Right atrium auricular region (tissue), 2 donors: ENCODE results near the gene LHFPL6. TPM values are rescaled to one million over a fixed set of nuclear protein-coding genes. Genes with fewer than 3 reads are reported as not detected.

Experiments used
- DNase-seq: peaks from one replicate; pipeline ENCODE4 v3.0.0-alpha.2; 2019; ENCODE audit warnings: low spot score
- H3K27ac ChIP-seq, 2 donors: fragments of 200-600 bp; sonication (generic); 1 replicate in 1 of 2; 2 replicates in 1 of 2; pipeline ENCODE4 v1.5.1; 2016 to 2019
- H3K27me3 ChIP-seq, 2 donors: fragments of 200-600 bp; sonication (generic); one replicate each; pipeline versions ENCODE4 v1.5.1 to v1.6.0; 2017 to 2019
- H3K36me3 ChIP-seq: fragments of 200-600 bp; sonication (generic); one replicate; pipeline ENCODE4 v1.5.1; 2016
- H3K4me1 ChIP-seq, 2 donors: fragments of 200-600 bp; sonication (generic); one replicate each; pipeline versions ENCODE4 v1.5.1 to v1.6.0; 2017 to 2019
- H3K4me3 ChIP-seq, 2 donors: fragments of 200-600 bp; sonication (generic); 1 replicate in 1 of 2; 2 replicates in 1 of 2; pipeline ENCODE4 v1.5.1; 2017 to 2019; ENCODE audit warnings: mild to moderate bottlenecking in 1 of 2, moderate library complexity in 1 of 2
- H3K9me3 ChIP-seq, 2 donors: fragments of 200-600 bp; sonication (generic); one replicate each; pipeline ENCODE4 v1.5.1; 2019
- total RNA-seq, 2 donors: library from RNA; depleted of rRNA; stranded (reverse); fragments of >200 nt; gene quantifications; one replicate each; pipeline ENCODE4 v1.1.0, GENCODE V29; 2016
- TF ChIP-seq, protein P1 (sequence below), 2 donors: fragments of 200-600 bp; sonication (generic); IDR thresholded peaks; one replicate each; pipeline ENCODE4 v1.5.1; 2019; ENCODE audit warnings: antibody characterized with exemption in 2 of 2

The LHFPL6 gene
- total RNA-seq, 2 donors from 2014 or later, result 39.0 to 57.2 TPM

DNA sequence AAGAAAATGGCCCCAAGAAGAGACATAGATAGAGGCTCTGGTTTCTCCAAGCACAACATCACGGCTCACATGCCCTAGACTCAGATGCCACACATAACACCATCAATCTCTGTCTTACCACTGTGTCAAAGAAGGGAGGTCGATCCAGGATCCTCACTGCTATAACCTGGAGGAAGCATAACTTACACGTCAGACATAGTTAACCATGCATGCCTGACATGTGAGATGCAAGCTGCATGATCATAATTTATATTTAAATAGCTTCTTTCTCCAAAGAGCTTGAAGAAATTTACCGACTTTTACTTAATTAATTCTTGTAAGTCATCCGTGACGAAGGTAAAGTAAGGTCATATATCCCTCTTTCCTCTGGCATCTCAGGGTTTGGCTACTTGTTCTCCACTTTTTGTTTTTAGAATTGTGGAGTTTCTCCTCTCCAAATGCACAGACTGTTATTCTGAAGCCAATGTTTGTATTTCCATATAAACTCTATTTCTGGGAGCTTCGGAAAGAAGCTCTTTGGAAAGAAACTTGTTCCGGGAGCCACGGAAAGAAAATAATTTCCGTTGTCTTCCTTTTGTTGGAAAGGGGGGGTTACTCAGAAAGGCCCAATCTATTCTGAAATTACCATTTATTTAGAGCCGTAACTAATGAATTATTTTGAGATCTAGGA, 205.6 kb downstream of the LHFPL6 start:
- TF ChIP-seq, protein P1, sequence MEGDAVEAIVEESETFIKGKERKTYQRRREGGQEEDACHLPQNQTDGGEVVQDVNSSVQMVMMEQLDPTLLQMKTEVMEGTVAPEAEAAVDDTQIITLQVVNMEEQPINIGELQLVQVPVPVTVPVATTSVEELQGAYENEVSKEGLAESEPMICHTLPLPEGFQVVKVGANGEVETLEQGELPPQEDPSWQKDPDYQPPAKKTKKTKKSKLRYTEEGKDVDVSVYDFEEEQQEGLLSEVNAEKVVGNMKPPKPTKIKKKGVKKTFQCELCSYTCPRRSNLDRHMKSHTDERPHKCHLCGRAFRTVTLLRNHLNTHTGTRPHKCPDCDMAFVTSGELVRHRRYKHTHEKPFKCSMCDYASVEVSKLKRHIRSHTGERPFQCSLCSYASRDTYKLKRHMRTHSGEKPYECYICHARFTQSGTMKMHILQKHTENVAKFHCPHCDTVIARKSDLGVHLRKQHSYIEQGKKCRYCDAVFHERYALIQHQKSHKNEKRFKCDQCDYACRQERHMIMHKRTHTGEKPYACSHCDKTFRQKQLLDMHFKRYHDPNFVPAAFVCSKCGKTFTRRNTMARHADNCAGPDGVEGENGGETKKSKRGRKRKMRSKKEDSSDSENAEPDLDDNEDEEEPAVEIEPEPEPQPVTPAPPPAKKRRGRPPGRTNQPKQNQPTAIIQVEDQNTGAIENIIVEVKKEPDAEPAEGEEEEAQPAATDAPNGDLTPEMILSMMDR (IDR thresholded peaks at IDR 0.05), result no peak
- Histone ChIP-seq H3K27ac (peak overlapping the region; percentile 51 to 53), H3K4me3 (peak overlapping the region in 1 of 2 donors; percentile 1)

DNA sequence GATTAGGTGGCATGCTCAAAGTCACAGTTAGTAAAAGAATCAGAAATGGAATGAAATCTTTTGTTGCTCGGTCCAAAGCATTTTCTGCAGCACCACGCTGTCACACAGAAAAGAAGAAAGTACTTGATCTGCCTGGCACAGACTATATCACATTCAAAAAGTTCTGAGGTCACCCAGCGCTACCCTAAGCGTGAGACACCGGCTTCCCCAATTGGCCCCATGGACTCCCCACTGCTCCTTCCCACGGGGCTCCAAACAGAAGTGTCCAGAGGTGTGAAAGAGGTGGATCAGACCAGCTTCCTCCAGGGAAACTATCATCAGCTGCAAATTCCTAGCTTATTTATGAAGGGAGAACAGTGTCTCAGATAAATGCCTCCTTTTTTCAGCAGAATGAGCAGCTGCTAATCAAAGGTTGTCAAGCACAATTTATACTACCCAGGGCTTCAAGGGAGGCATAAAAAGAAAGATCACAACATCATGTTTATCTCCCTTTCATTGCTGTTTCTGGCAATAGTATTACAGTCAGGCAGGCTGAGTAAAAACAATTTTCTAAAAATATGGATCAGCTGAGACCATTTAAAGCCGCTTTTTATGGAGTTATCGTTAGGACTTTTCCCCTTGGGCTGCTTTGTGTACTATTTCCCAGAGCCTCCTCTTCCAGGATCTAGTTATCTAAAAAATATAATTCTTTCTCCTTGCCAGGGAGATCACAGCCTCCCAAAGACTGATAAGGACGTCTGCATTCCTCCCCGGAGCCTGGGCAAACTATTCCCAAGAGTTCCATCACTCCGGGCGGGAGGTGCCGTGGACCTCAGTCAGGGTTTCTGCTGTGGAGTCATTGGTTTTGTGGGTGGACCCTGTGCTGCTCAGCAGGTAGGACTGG, 208.0 kb downstream of the LHFPL6 start:
- Histone ChIP-seq H3K9me3 (no peaks in the 10 kb centered on the region), H3K36me3 (no peaks in the 10 kb centered on the region), H3K27ac (peak overlapping the region; percentile 30 to 48), H3K4me3 (peak overlapping the region in 1 of 2 donors; percentile 2), H3K27me3 (no peaks in the 10 kb centered on the region), H3K4me1 (peaks cover 0 to 45% of the 10 kb centered on the region in 2 donors)
- DNase-seq, result no peak
- TF ChIP-seq, protein P1 (IDR thresholded peaks at IDR 0.05), result no peak

More for the DNA sequence above, 205.6 kb downstream of the LHFPL6 start:
- Histone ChIP-seq H3K9me3 (no peaks in the 10 kb centered on the region), H3K36me3 (no peaks in the 10 kb centered on the region), H3K27me3 (no peaks in the 10 kb centered on the region), H3K4me1 (peaks cover 0 to 45% of the 10 kb centered on the region in 2 donors)
- no peak for DNase-seq

DNA sequence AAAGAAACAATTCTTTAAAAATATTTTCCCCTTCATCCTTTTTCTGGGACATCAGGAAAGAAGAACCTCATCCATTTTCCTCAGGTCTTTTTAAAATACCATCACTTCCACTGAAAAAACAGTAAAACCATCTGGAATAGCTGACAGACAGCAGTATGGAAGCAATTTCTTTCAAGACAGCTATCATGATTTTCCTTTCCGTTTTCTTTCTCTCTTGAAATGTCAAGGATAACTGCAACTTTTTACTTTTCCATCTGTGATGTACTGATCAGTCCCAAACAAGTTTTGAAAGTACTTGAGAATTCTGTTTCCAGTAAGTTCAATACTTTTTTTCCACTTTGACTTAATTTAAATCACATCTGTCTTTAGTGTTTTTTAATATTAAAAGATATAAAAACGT, 211.2 kb downstream of the LHFPL6 start:
- DNase-seq, result no peak
- no peaks in the 10 kb centered on the region for H3K36me3 ChIP-seq
- no peaks in the 10 kb centered on the region for H3K9me3 ChIP-seq
- no peak overlapping the region for H3K27ac ChIP-seq
- H3K4me1 ChIP-seq, result peaks cover 0 to 29% of the 10 kb centered on the region in 2 donors
- no peaks in the 10 kb centered on the region for H3K27me3 ChIP-seq
- TF ChIP-seq, protein P1 (IDR thresholded peaks at IDR 0.05), result no peak
- H3K4me3 ChIP-seq, result no peak overlapping the region

DNA sequence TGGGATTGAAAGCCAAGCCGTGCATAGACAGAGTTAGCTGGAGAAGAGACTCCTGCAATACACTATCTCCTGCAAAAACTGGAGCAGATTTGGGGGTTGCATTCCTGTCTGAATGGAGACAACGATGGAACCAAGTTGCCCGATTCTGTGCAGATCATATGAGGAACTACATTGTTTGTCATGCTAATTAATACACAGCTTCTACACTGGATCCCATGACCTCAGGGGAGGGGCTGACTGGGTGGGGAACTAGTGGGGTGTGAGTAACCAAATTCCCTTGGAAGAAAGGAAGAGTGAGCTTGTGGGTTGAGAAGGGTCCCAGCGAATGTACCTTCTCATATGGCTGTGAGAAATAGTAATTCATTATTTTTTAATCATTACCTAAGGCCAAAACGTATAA, 214.0 kb downstream of the LHFPL6 start:
- no peak for DNase-seq
- H3K9me3 ChIP-seq, result no peaks in the 10 kb centered on the region
- H3K27me3 ChIP-seq, result no peaks in the 10 kb centered on the region
- no peaks in the 10 kb centered on the region for H3K36me3 ChIP-seq
- TF ChIP-seq, protein P1 (IDR thresholded peaks at IDR 0.05), result no peak
- peaks cover 0 to 21% of the 10 kb centered on the region in 2 donors for H3K4me1 ChIP-seq
- H3K4me3 ChIP-seq, result no peak overlapping the region
- H3K27ac ChIP-seq, result no peak overlapping the region

DNA sequence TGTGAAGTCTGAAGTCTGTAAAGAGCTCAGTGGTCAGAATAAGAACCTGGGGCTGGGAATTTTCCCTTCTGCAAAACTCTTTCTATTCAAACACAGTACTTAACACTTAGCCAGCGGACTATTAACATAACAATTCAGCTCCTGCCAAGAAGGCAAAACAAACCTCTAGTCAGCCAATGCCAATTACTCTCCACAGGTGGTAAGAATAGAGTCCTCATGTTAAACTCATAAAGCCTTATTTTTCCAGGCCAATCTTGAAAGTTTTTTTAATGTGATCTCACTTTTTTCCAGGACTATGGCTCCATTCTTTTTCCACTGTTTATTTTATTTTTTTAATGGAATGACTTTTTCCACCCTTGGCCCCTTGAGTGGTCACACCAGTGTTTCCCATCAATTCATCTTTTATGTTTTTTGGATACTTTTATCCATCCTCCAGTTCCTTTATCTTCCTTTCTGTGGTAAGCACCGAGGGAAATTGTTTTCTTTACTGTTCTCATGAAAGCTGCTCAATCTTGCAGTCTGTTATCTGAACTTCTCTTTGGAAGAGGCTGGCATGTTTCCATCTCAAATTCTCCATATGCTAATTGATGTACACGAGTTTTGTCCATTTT, 217.3 kb downstream of the LHFPL6 start:
- no peaks in the 10 kb centered on the region for H3K9me3 ChIP-seq

More for the DNA sequence above, 217.3 kb downstream of the LHFPL6 start:
- no peak for DNase-seq
- H3K36me3 ChIP-seq, result no peaks in the 10 kb centered on the region
- H3K27me3 ChIP-seq, result no peaks in the 10 kb centered on the region
- peak overlapping the region; percentile 4 to 18 for H3K27ac ChIP-seq
- H3K4me3 ChIP-seq, result no peak overlapping the region
- H3K4me1 ChIP-seq, result peaks cover 0 to 18% of the 10 kb centered on the region in 2 donors
- TF ChIP-seq, protein P1 (IDR thresholded peaks at IDR 0.05), result no peak
